T-cell (primary cell): ENCODE results near the gene TMEM181. TPM values are rescaled to one million over a fixed set of nuclear protein-coding genes. Genes with fewer than 3 reads are reported as not detected.
A peak's percentile ranks its signal among the peaks of the same experiment; 100 is the strongest.

Experiments
- ATAC-seq, 4 experiments: fragments of 200-7000 bp in 3 of 4; fragments of 150-1000 bp in 1 of 4; cut with Tn5 transposase; replicated peaks in 1 of 4; 1 replicate in 3 of 4; 2 replicates in 1 of 4; pipeline ENCODE4 v1.10.0; 2021; ENCODE audit warnings: moderate library complexity in 3 of 4, mild to moderate bottlenecking in 2 of 4, moderate number of reproducible peaks in 1 of 4
- CTCF ChIA-PET, 2 donors: fragments of 300-600 bp; sonication (Branson Sonifier 250); formaldehyde crosslinking; loops; one replicate each; lab custom pipeline; 2022; ENCODE audit warnings: antibody characterized with exemption in 2 of 2; lab: Charles Lee
- POLR2A ChIA-PET, 2 donors: fragments of 300-600 bp; sonication (Branson Sonifier 250); formaldehyde crosslinking; loops; one replicate each; lab custom pipeline; 2022; ENCODE audit warnings: antibody characterized with exemption in 2 of 2; lab: Charles Lee
- DNase-seq, 35 experiments: peaks; one replicate each; pipeline versions ENCODE4 v3.0.0 to v3.0.0-alpha.2; 2013 to 2023
- H3K27ac ChIP-seq: one replicate; pipeline ENCODE4 v1.5.1; 2013; ENCODE audit warnings: low read length
- H3K27me3 ChIP-seq, 2 experiments: replicated peaks in 1 of 2; 1 replicate in 1 of 2; 2 replicates in 1 of 2; pipeline versions ENCODE4 v1.6.1 to v1.7.0; 2013; ENCODE audit warnings: low read length in 1 of 2, mixed read lengths in 1 of 2; ENCODE audit not compliant: control insufficient read depth in 2 of 2, insufficient read depth in 2 of 2; ENCODE audit errors: extremely low read depth in 1 of 2
- H3K36me3 ChIP-seq, 2 donors: 1 replicate in 1 of 2; 2 replicates in 1 of 2; pipeline versions ENCODE4 v1.6.1 to v1.7.0; 2013; ENCODE audit warnings: low read length in 1 of 2; ENCODE audit not compliant: control insufficient read depth in 2 of 2, insufficient read depth in 1 of 2; ENCODE audit errors: extremely low read depth in 1 of 2
- H3K4me1 ChIP-seq, 2 experiments: 1 replicate in 1 of 2; 2 replicates in 1 of 2; pipeline versions ENCODE4 v1.6.1 to v1.7.0; 2013; ENCODE audit warnings: low read length in 2 of 2, mixed read lengths in 1 of 2; ENCODE audit not compliant: insufficient read depth in 2 of 2, control insufficient read depth in 1 of 2; ENCODE audit errors: extremely low read depth in 1 of 2
- H3K4me3 ChIP-seq, 2 donors: 1 replicate in 1 of 2; 2 replicates in 1 of 2; pipeline versions ENCODE4 v1.5.1 to v1.7.0; 2013; ENCODE audit warnings: mild to moderate bottlenecking in 2 of 2, low read length in 1 of 2, moderate library complexity in 1 of 2; ENCODE audit not compliant: control insufficient read depth in 1 of 2; ENCODE audit errors: extremely low read depth in 1 of 2
- H3K9me3 ChIP-seq: 2 replicates; pipeline ENCODE4 v1.7.0; 2013
- H3K27ac Mint-ChIP-seq, 2 donors: one replicate each; pipeline ENCODE4 v1.8.0; 2020 to 2021; ENCODE audit warnings: mild to moderate bottlenecking in 2 of 2, mixed read lengths in 2 of 2
- H3K27me3 Mint-ChIP-seq, 2 donors: one replicate each; pipeline ENCODE4 v1.8.0; 2021 to 2022; ENCODE audit warnings: mixed read lengths in 2 of 2
- H3K36me3 Mint-ChIP-seq: one replicate; pipeline ENCODE4 v1.8.0; 2021; ENCODE audit warnings: mixed read lengths
- H3K4me1 Mint-ChIP-seq, 3 donors: one replicate each; pipeline ENCODE4 v1.8.0; 2020 to 2022; ENCODE audit warnings: mixed read lengths in 3 of 3, mild to moderate bottlenecking in 1 of 3
- H3K4me3 Mint-ChIP-seq, 3 donors: one replicate each; pipeline ENCODE4 v1.8.0; 2020 to 2022; ENCODE audit warnings: mild to moderate bottlenecking in 3 of 3, mixed read lengths in 3 of 3, moderate library complexity in 3 of 3
- H3K9me3 Mint-ChIP-seq, 3 donors: one replicate each; pipeline ENCODE4 v1.8.0; 2020 to 2022; ENCODE audit warnings: mixed read lengths in 3 of 3
- WGBS: methylation state at CpG from one replicate; pipeline ENCODE4 v1.1.5; 2013; ENCODE audit warnings: missing lambda C conversion rate; ENCODE audit not compliant: insufficient coverage; 5-methylcytosine and 5-hydroxymethylcytosine counted together
- total RNA-seq, 35 experiments: library from RNA in 6 of 35; stranded (reverse) in 6 of 35; fragments of 120-200 nt in 1 of 35; gene quantifications; one replicate each; pipeline versions ENCODE4 v1.2.1 to v1.2.4 and lab custom pipeline; 2013 to 2026

The TMEM181 gene
- total RNA-seq, 5 donors from 2014 or later (not counting 1 experiment from before 2014, with no cell fraction given): 15.9 to 21.5 (median 19.9) TPM

- peaks cover 60% of the 10 kb centered on the region for H3K36me3 Mint-ChIP-seq
These were observed 67.5 kb downstream of the TMEM181 start for GRCh38 chr6:158627168-158627939.

GRCh38 chr6:158627940-158628211, 68.0 kb downstream of the TMEM181 start:
- CTCF ChIA-PET: interaction anchor here in 1 of 2 donors (0.9 kb wide), 1 partner anchor 62 kb away, joined by 3 read pairs; no protein-coding TSS in a partner anchor
- Mint-ChIP-seq H3K27ac (peak overlapping the region; percentile 31 to 39), H3K4me1 (peaks cover 22 to 24% (median 22%) of the 10 kb centered on the region in 3 donors), H3K9me3 (no peaks in the 10 kb centered on the region), H3K27me3 (no peaks in the 10 kb centered on the region), H3K36me3 (peaks cover 56% of the 10 kb centered on the region), H3K4me3 (no peak overlapping the region)
- Histone ChIP-seq H3K36me3 (peaks cover 12 to 88% of the 10 kb centered on the region in 2 donors), H3K9me3 (no peaks in the 10 kb centered on the region), H3K4me3 (no peak overlapping the region), H3K4me1 (peaks cover 0 to 9% of the 10 kb centered on the region in 2 experiments), H3K27ac (no peak overlapping the region), H3K27me3 (no peaks in the 10 kb centered on the region)
- POLR2A ChIA-PET: no interaction called here
- WGBS: 100% methylated on average over 4 of the region's 9 CpGs
- DNase-seq: no peak
- ATAC-seq: no peak

More at GRCh38 chr6:158627168-158627939, 67.5 kb downstream of the TMEM181 start:
- H3K4me3 ChIP-seq: no peak overlapping the region
- peaks cover 14 to 90% of the 10 kb centered on the region in 2 donors for H3K36me3 ChIP-seq
- H3K4me1 ChIP-seq: peaks cover 0 to 9% of the 10 kb centered on the region in 2 experiments
- Mint-ChIP-seq H3K27me3 (no peaks in the 10 kb centered on the region), H3K9me3 (no peaks in the 10 kb centered on the region), H3K4me3 (no peak overlapping the region), H3K27ac (peak overlapping the region; percentile 37 to 48), H3K4me1 (peaks cover 19 to 24% (median 22%) of the 10 kb centered on the region in 3 donors)
- CTCF ChIA-PET: interaction anchor here (0.6 to 0.9 kb wide), 2 partner anchors 10 to 63 kb away, joined by 3 read pairs; no protein-coding TSS in a partner anchor
- WGBS: 98% methylated on average over 18 of the region's 20 CpGs
- ATAC-seq: no peak
- no peak for DNase-seq
- no peaks in the 10 kb centered on the region for H3K27me3 ChIP-seq
- no peak overlapping the region for H3K27ac ChIP-seq
- no peaks in the 10 kb centered on the region for H3K9me3 ChIP-seq
- POLR2A ChIA-PET: no interaction called here

DNA sequence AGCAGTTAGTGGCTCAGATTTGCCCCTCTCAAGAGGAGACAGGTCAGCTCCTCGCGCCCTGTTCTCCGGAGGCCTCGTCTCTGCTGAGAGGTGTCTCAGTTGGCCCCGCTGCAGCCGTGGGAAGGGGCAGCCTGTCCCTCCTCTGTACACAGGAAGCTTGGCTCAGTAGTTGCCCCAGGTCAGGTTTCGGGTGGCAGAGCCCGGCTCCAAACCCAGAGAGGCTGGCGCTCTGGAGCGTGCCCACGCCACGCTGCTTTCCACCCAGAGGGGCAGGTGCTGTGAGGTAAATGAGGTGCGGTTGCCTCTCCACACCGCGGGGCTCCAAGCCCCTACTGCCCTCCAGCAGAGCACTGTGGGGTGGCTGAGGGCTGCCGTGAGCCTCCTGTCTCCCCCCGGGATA, 68.7 kb downstream of the TMEM181 start:
- Histone ChIP-seq H3K4me3 (no peak overlapping the region), H3K36me3 (peaks cover 12 to 85% of the 10 kb centered on the region in 2 donors), H3K4me1 (peaks cover 0 to 9% of the 10 kb centered on the region in 2 experiments), H3K27me3 (no peaks in the 10 kb centered on the region), H3K27ac (no peak overlapping the region), H3K9me3 (no peaks in the 10 kb centered on the region)
- no peak for DNase-seq
- Mint-ChIP-seq H3K4me3 (no peak overlapping the region), H3K36me3 (peaks cover 58% of the 10 kb centered on the region), H3K27me3 (no peaks in the 10 kb centered on the region), H3K27ac (no peak overlapping the region), H3K4me1 (peaks cover 22 to 27% (median 24%) of the 10 kb centered on the region in 3 donors), H3K9me3 (no peaks in the 10 kb centered on the region)
- CTCF ChIA-PET: interaction anchor here (0.6 to 1.3 kb wide), 4 partner anchors 25 to 63 kb away, joined by 3 read pairs; no protein-coding TSS in a partner anchor
- POLR2A ChIA-PET: interaction anchor here in 1 of 2 donors (0.6 kb wide), 1 partner anchor 417 kb away, joined by 4 read pairs; the partner anchor contains the start of gene TAGAP
- WGBS: 93% methylated on average over 13 of the region's 17 CpGs
- ATAC-seq: no peak

DNA sequence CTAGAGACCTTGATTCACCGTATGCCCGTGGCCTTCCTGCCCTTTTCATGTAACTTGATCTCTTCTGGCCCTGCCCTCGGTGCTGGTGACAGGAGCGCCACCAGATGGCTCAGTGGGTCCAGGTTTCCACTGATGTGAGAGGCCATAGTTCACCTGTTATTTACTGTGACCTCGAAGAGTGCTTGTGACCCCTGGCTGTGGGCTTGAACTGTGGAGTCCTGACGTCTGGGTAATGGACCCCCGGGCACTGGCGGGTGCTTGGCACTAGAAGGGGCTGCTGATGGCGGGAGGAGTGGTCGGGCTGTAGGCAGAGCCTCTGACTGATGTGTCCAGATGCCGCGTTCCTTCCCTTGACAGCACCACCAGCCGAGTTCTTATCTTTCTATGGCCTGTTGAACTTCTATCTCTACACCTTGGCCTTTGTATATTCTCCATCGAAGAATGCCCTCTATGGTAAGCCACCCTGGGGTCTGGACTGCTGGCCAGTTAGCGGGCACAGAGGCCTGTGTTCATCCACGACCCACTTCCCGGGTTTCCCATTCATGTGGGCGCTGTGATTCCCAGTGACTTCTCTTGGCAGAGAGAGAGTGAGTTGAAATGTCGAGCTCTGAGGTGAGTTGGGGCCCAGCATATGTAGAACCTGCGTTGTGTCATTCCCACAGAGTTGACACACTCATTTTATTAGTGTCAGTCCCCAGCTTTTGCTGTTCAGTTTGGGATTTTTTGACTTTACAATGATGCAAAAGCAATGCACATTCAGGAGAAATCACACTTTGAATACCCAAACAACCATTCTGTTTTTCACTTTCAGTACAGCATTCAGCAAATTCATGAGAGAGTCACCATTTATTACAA, 69.7 kb downstream of the TMEM181 start:
- POLR2A ChIA-PET: interaction anchor here (0.6 to 0.7 kb wide), 2 partner anchors 8 to 151 kb away, joined by 3 to 5 read pairs; no protein-coding TSS in a partner anchor
- H3K27me3 ChIP-seq: no peaks in the 10 kb centered on the region
- peaks cover 3 to 9% of the 10 kb centered on the region in 2 experiments for H3K4me1 ChIP-seq
- CTCF ChIA-PET: interaction anchor here in 1 of 2 donors (0.6 to 1.4 kb wide), 3 partner anchors 58 to 62 kb away, joined by 3 to 12 read pairs (median 3); no protein-coding TSS in a partner anchor
- no peak overlapping the region for H3K4me3 ChIP-seq
- peak in 27 of 35 experiments; percentile 16 to 62 (median 41) for DNase-seq
- Mint-ChIP-seq H3K4me3 (no peak overlapping the region), H3K27ac (peak overlapping the region; percentile 68 to 69), H3K36me3 (peaks cover 51% of the 10 kb centered on the region), H3K27me3 (no peaks in the 10 kb centered on the region), H3K9me3 (no peaks in the 10 kb centered on the region), H3K4me1 (peaks cover 27 to 33% (median 30%) of the 10 kb centered on the region in 3 donors)
- no peaks in the 10 kb centered on the region for H3K9me3 ChIP-seq
- peaks cover 12 to 77% of the 10 kb centered on the region in 2 donors for H3K36me3 ChIP-seq
- H3K27ac ChIP-seq: peak overlapping the region; percentile 1
- peak; percentile 34 to 56 (median 48) for ATAC-seq
- 82% methylated on average over 19 of the region's 20 CpGs for WGBS

DNA sequence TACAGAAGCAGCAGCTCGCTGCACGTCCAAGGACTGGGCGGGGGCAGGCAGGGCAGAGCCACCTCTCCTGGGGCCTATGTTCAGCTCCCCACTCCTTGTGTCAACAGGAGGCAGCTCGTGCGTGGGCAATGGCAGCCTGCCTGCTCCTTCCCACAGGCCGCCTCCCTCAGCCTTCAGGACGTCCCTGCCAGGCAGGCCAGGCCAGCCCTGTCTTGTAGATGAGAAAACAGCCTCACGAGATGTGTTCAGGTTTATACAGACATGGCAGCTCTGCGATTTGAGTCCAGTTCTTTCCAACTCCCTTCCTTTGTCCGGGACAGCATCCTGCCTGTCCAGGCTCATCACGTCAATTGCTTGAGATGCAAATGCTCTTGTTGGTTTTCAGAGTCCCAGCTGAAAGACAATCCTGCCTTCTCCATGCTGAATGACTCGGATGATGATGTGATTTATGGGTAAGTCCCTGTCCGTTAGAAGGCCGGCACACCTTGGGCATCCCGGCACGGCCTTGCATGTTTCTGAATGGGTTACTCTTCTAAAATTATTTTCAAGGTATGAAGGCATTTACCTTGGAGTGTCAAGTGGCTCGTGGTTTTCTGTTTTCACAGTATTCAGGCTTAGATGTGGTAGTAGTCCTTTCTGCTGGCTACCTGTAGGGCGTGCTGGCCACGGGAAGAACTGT, 71.2 kb downstream of the TMEM181 start:
- peaks cover 42 to 46% (median 44%) of the 10 kb centered on the region in 3 donors for H3K4me1 Mint-ChIP-seq
- H3K36me3 Mint-ChIP-seq: peaks cover 54% of the 10 kb centered on the region
- Histone ChIP-seq H3K4me3 (no peak overlapping the region), H3K27me3 (no peaks in the 10 kb centered on the region), H3K36me3 (peaks cover 12 to 71% of the 10 kb centered on the region in 2 donors), H3K4me1 (peaks cover 13 to 21% of the 10 kb centered on the region in 2 experiments), H3K27ac (no peak overlapping the region), H3K9me3 (no peaks in the 10 kb centered on the region)
- WGBS: 84% methylated on average over 15 of the region's 19 CpGs
- DNase-seq (no peak), ATAC-seq (peak in 1 of 4 experiments; percentile 17)
- H3K27ac Mint-ChIP-seq: peak overlapping the region; percentile 66 to 84
- H3K9me3 Mint-ChIP-seq: no peaks in the 10 kb centered on the region
- POLR2A ChIA-PET: interaction anchor here in 1 of 2 donors (0.5 to 0.6 kb wide), 3 partner anchors 13 to 1096 kb away, joined by 3 to 6 read pairs (median 3); partner anchors contain the start of gene WTAP
- CTCF ChIA-PET: interaction anchor here in 1 of 2 donors (1.0 to 1.4 kb wide), 2 partner anchors 60 to 100 kb away, joined by 4 to 12 read pairs; no protein-coding TSS in a partner anchor
- H3K4me3 Mint-ChIP-seq: no peak overlapping the region
- H3K27me3 Mint-ChIP-seq: no peaks in the 10 kb centered on the region
